Spinal cord (tissue), 10 donors: ENCODE data around the gene BOD1. TPM values are rescaled to one million over a fixed set of nuclear protein-coding genes. Genes with fewer than 3 reads are reported as not detected.
A peak's percentile ranks its signal among the peaks of the same experiment; 100 is the strongest.

Experiments
- DNase-seq, 6 donors: peaks; one replicate each; pipeline versions ENCODE4 v3.0.0 to v3.0.0-alpha.2; 2013 to 2015; ENCODE audit warnings: low spot score in 6 of 6, low read depth in 4 of 6
- H3K27ac ChIP-seq: one replicate; pipeline ENCODE4 v1.5.1; 2013; ENCODE audit warnings: low read depth, low read length, control low read depth
- H3K27me3 ChIP-seq: one replicate; pipeline ENCODE4 v1.6.1; 2013; ENCODE audit warnings: low read length; ENCODE audit not compliant: control insufficient read depth, insufficient read depth
- H3K36me3 ChIP-seq: one replicate; pipeline ENCODE4 v1.6.1; 2013; ENCODE audit warnings: low read length; ENCODE audit not compliant: control insufficient read depth, insufficient read depth
- H3K4me1 ChIP-seq: one replicate; pipeline ENCODE4 v1.6.1; 2013; ENCODE audit warnings: low read length; ENCODE audit not compliant: control insufficient read depth, insufficient read depth
- H3K4me3 ChIP-seq: one replicate; pipeline ENCODE4 v1.5.1; 2013; ENCODE audit warnings: low read depth, low read length, control low read depth
- H3K9me3 ChIP-seq: one replicate; pipeline ENCODE4 v1.6.1; 2013; ENCODE audit warnings: low read length; ENCODE audit not compliant: control insufficient read depth, insufficient read depth
- WGBS: methylation state at CpG from one replicate; pipeline ENCODE4 v1.1.5; 2013; ENCODE audit warnings: missing lambda C conversion rate; ENCODE audit not compliant: insufficient coverage; 5-methylcytosine and 5-hydroxymethylcytosine counted together
- polyA plus RNA-seq, 2 donors: library from polyadenylated mRNA; unstranded; fragments of 120-200 nt; gene quantifications; one replicate each; pipeline ENCODE4 v1.2.1, GENCODE V29; 2013; ENCODE audit not compliant: insufficient read length in 2 of 2
- total RNA-seq, 2 donors: library from RNA; depleted of rRNA in 1 of 2; stranded (reverse); fragments of 120-200 nt in 1 of 2; fragments of >200 nt in 1 of 2; gene quantifications; one replicate each; pipeline versions ENCODE4 v1.2.3 to v1.2.4, GENCODE V29; 2013 to 2014
- donor health status: healthy.

The BOD1 gene
- total and polyA plus RNA-seq, 4 donors: 39.2 to 78.4 (median 74.8) TPM

DNA sequence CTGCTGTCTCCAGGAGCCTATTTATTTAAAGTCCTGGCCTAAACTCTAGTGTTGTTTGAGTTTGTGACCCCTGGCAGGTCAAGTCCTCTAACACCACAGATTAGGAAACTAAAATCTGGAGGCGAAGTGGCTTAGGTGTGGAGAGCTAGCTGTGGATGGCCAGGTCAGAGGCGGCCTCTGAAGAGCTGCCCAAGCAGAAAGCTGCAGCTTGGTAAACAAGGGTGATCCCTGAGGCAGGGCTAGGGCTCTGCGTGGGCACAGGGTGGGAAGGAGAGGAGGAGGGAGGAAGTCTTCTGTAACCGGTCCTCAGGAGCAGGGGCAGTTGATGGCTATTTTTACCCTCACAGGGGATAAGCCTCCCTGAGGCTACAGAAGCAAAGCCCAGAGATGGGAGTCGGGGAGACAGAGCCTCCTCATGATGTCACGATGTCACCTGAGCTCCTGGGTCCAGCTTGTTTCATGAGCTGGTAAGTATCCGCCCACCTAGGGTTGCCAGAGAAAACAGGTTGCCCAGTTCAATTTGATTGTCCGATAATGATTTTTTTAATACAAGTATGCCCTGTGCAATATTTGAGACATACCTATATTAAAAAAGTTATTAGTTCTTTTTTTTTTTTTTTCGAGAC lies 25.9 kb upstream of the BOD1 start:
- peaks cover 52% of the 10 kb centered on the region for H3K4me1 ChIP-seq
- WGBS: 85% methylated on average over 5 of the region's 9 CpGs
- H3K27ac ChIP-seq: no peak overlapping the region

DNA sequence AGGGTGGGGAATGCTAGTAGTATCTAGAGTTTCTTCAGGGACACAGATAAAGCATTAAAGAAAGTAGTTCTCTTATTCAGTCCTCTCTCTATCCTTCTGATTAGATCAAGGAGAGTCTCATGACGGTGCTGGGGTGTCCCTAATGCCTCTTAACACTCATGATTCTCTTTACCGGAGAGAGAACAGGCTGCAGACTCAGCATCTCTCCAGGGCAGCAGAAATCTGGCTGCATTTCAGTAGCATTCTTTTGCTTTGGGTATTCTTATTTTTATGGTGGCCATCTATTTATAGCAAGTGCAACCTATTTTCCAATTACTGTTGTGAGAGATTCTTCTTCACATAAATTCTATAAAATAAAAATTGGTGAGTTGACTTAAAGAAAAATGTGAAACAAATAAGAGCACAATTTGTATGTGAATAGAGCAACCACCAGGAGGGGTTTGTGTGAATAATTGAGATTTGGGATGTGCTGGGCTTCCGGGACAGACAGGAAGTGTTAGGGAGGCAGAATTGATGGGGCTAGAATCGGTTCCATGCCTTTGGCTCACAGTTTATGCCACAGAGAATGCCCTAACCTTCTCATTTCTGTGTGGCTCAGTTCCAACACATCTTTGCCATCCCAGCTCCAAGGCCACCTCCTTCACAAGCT lies 23.8 kb upstream of the BOD1 start:
- H3K27ac ChIP-seq: no peak overlapping the region
- peaks cover 41% of the 10 kb centered on the region for H3K4me1 ChIP-seq
- H3K9me3 ChIP-seq: no peaks in the 10 kb centered on the region
- peak in 1 of 6 donors; percentile 64 for DNase-seq
- no peaks in the 10 kb centered on the region for H3K27me3 ChIP-seq
- H3K4me3 ChIP-seq: no peak overlapping the region
- 0% methylated on average over 1 of the region's 4 CpGs for WGBS
- no peaks in the 10 kb centered on the region for H3K36me3 ChIP-seq

More for the DNA sequence above, 25.9 kb upstream of the BOD1 start:
- no peak for DNase-seq
- Histone ChIP-seq H3K36me3 (no peaks in the 10 kb centered on the region), H3K4me3 (no peak overlapping the region), H3K27me3 (no peaks in the 10 kb centered on the region), H3K9me3 (no peaks in the 10 kb centered on the region)

DNA sequence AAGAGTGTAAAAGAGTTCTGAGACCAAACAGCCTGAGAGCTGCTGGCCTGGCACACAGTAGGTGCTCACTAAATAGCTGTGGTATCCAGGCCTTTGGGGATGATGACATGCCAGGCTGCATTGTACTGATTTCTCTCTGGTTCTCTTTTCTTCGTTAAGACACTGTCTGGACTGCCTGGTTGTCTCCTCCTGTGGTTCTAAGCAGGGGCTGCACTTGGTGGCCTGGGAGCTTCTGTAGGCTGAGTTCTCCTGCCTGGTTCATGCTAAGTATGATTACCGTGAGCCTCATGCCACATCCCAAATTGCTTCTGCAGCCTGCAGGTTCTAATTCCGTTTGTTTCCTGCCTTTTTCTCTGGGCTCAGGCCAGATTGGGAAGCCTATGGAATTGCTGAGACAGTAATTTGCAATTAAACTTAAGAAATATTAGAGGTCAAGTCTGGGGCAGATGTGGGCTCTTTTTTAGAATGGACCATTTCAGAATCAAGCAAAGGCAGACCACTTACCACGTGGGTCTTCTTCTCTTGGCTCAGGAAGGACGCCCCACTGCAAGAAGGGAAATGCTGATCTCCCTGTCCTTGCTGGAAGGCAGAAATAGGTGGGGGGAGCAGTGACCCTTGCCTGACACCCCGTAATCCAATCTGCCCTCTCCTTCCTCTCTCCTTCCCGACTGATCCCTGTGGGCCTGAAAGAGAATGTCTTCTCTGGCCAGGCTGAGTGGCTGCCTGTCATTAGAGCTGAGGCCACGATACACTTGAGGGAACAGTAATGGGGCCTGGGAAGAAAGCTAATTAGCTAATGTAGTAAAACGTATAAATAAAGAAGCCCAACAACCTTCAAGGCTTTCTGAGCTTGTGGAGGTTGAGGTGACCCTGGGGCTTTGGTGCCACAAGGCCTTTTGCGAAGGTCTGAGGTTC lies 21.9 kb upstream of the BOD1 start:
- no peaks in the 10 kb centered on the region for H3K27me3 ChIP-seq
- H3K36me3 ChIP-seq: no peaks in the 10 kb centered on the region
- no peaks in the 10 kb centered on the region for H3K9me3 ChIP-seq
- DNase-seq: peak in 1 of 6 donors; percentile 69
- no peak overlapping the region for H3K27ac ChIP-seq
- WGBS: 62% methylated on average over 2 of the region's 10 CpGs
- no peak overlapping the region for H3K4me3 ChIP-seq
- H3K4me1 ChIP-seq: peaks cover 30% of the 10 kb centered on the region

- Histone ChIP-seq H3K27ac (no peak overlapping the region), H3K4me1 (peaks cover 26% of the 10 kb centered on the region), H3K27me3 (no peaks in the 10 kb centered on the region), H3K4me3 (no peak overlapping the region), H3K9me3 (no peaks in the 10 kb centered on the region), H3K36me3 (no peaks in the 10 kb centered on the region)
- no peak for DNase-seq
- 82% methylated on average over 6 of the region's 7 CpGs for WGBS
These were observed 20.9 kb upstream of the BOD1 start for GRCh38 chr5:173637340-173637739.

DNA sequence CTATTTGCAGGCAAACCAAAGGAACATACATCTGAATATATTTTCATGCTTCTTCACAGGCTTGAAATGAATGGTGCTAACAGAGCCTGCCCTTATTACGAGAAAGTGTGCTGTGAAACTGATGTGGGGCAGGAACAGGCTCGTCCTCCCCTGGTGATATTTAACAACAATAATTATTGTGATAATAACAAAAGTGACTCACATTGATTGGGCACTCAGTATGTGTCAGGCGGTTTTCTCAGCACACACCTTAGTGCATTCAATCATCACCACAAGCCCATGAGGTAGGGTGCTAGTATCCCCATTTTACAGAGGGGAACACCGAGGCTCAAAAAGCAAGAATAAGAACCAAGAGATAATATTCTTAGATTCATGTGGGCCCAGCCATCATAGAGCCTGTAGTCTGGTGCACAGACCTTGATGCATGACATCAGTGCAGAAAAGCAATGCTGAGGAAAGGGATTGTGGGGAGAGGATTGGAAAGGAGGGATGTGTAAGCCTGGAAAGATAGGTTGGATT lies 18.1 kb upstream of the BOD1 start:
- Histone ChIP-seq H3K27me3 (no peaks in the 10 kb centered on the region), H3K4me1 (peaks cover 28% of the 10 kb centered on the region), H3K9me3 (no peaks in the 10 kb centered on the region), H3K27ac (no peak overlapping the region), H3K36me3 (no peaks in the 10 kb centered on the region), H3K4me3 (no peak overlapping the region)
- WGBS: no CpG with 5 or more reads among the region's 4 CpGs
- DNase-seq: no peak

GRCh38 chr5:173633304-173633703 lies 16.9 kb upstream of the BOD1 start:
- H3K4me1 ChIP-seq: peaks cover 29% of the 10 kb centered on the region
- no peak overlapping the region for H3K27ac ChIP-seq
- no peak for DNase-seq
- no peaks in the 10 kb centered on the region for H3K36me3 ChIP-seq
- H3K9me3 ChIP-seq: no peaks in the 10 kb centered on the region
- 68% methylated on average over 10 of the region's 10 CpGs for WGBS
- H3K27me3 ChIP-seq: no peaks in the 10 kb centered on the region
- no peak overlapping the region for H3K4me3 ChIP-seq

GRCh38 chr5:173631478-173631877 lies 15.0 kb upstream of the BOD1 start:
- H3K27me3 ChIP-seq: no peaks in the 10 kb centered on the region
- H3K4me3 ChIP-seq: no peak overlapping the region
- no peak for DNase-seq
- no peaks in the 10 kb centered on the region for H3K36me3 ChIP-seq
- H3K27ac ChIP-seq: no peak overlapping the region
- WGBS: 64% methylated on average over 2 of the region's 3 CpGs
- H3K9me3 ChIP-seq: no peaks in the 10 kb centered on the region
- peaks cover 43% of the 10 kb centered on the region for H3K4me1 ChIP-seq

- Histone ChIP-seq H3K4me1 (peaks cover 50% of the 10 kb centered on the region), H3K9me3 (no peaks in the 10 kb centered on the region), H3K27ac (no peak overlapping the region), H3K36me3 (no peaks in the 10 kb centered on the region), H3K27me3 (no peaks in the 10 kb centered on the region), H3K4me3 (no peak overlapping the region)
- peak in 1 of 6 donors; percentile 34 for DNase-seq
- WGBS: 25% methylated on average over 4 of the region's 6 CpGs
These were observed 14.4 kb upstream of the BOD1 start for GRCh38 chr5:173630724-173631365.

- peaks cover 60% of the 10 kb centered on the region for H3K4me1 ChIP-seq
These were observed 13.2 kb upstream of the BOD1 start for GRCh38 chr5:173629628-173630027.

More at GRCh38 chr5:173629628-173630027, 13.2 kb upstream of the BOD1 start:
- 17% methylated on average over 1 of the region's 1 CpG for WGBS
- no peaks in the 10 kb centered on the region for H3K36me3 ChIP-seq
- no peaks in the 10 kb centered on the region for H3K27me3 ChIP-seq
- H3K27ac ChIP-seq: no peak overlapping the region
- H3K4me3 ChIP-seq: no peak overlapping the region
- peak in 1 of 6 donors; percentile 26 for DNase-seq
- no peaks in the 10 kb centered on the region for H3K9me3 ChIP-seq
